H1 (cell line): Measurements from ENCODE around the gene KLK1. TPM values are rescaled to one million over a fixed set of nuclear protein-coding genes. Genes with fewer than 3 reads are reported as not detected.

Experiments used
- ASH2L ChIP-seq: fragments of 200-600, 300-600 bp; sonication (generic); IDR thresholded peaks from one replicate; pipeline ENCODE4 v1.7.1; 2017; ENCODE audit warnings: low read length
- CHD7 ChIP-seq: fragments of 300-600 bp; sonication (generic); IDR thresholded peaks from 2 replicates; pipeline ENCODE4 v1.7.1; 2012; ENCODE audit warnings: low read length, moderate library complexity, mild to moderate bottlenecking, inconsistent platforms; ENCODE audit not compliant: insufficient replicate concordance
- CTBP2 ChIP-seq: IDR thresholded peaks from 2 replicates; pipeline ENCODE4 v1.7.0; 2011; ENCODE audit warnings: borderline replicate concordance, mild to moderate bottlenecking, moderate library complexity, mixed read lengths, low read length; ENCODE audit not compliant: insufficient read depth, insufficient read length
- EP300 ChIP-seq, 2 experiments: IDR thresholded peaks; 1 replicate in 1 of 2; 2 replicates in 1 of 2; pipeline ENCODE4 v1.6.1; 2011 to 2012; ENCODE audit warnings: low read depth in 2 of 2, low read length in 2 of 2, mild to moderate bottlenecking in 2 of 2, borderline replicate concordance in 1 of 2, inconsistent platforms in 1 of 2, moderate library complexity in 1 of 2
- NRF1 ChIP-seq: IDR thresholded peaks from 2 replicates; pipeline ENCODE4 v1.6.1; 2011; ENCODE audit warnings: mild to moderate bottlenecking, low read depth, low read length, improper control_type of control experiment
- POU5F1 ChIP-seq: IDR thresholded peaks from 2 replicates; pipeline ENCODE4 v1.6.1; 2011; ENCODE audit warnings: low read depth, mild to moderate bottlenecking, low read length, moderate library complexity
- polyA plus RNA-seq, 7 experiments: library from polyadenylated mRNA; depleted of rRNA in 3 of 7; stranded (reverse) in 5 of 7; unstranded in 2 of 7; fragments of >200 nt in 5 of 7; fragments of 200-250 nt in 2 of 7; gene quantifications; 1 replicate in 5 of 7; 2 replicates in 1 of 7; 4 replicates in 1 of 7; pipeline versions ENCODE4 v1.2.1 to v1.2.3, GENCODE V29; 2011 to 2013; ENCODE audit warnings: missing spikeins in 2 of 7, mixed read lengths in 2 of 7
- total RNA-seq: library from RNA; stranded (reverse); fragmentation: NEBNext Ultra II Directional; extraction: Animal tissue kit (Norgen Biotek cat#: 25700); gene quantifications from 2 replicates; pipeline ENCODE4 v1.2.1, GENCODE V29; 2021

KLK1 gene
- total and polyA plus RNA-seq, 2 of the 8 experiments (the other 6 are each of a cell fraction or from before 2014, with no cell fraction given) = 3.4 to 4.0 TPM

GRCh38 chr19:50808856-50809255, 14.7 kb downstream of the KLK1 start (continued):
- no peak for TF ChIP-seq CHD7
- TF ChIP-seq NRF1 = no peak
- no peak for TF ChIP-seq EP300 (IDR thresholded peaks at IDR 0.05; ENCODE audit: borderline replicate concordance in 1 of 2, low read depth in 2 of 2, low read length in 2 of 2)
- TF ChIP-seq POU5F1 = no peak
- TF ChIP-seq ASH2L = no peak
- TF ChIP-seq CTBP2 = no peak
- TF ChIP-seq, all 59 proteins: peak for 0
